Inferior parietal cortex (tissue), 1 donor: Measurements from ENCODE around the gene MYNN.
A peak's percentile ranks its signal among the peaks of the same experiment; 100 is the strongest.
"Not testable (repeated sequence)": the region's sequence is repeated elsewhere in the genome, so short reads cannot be mapped to it uniquely, and the experiment has no call there.

Experiments used
- DNase-seq: peaks from one replicate; pipeline ENCODE4 v3.0.0-alpha.2; 2016; ENCODE audit errors: extremely low spot score

Gene MYNN

GRCh38 chr3:169772897-169773816, at the start of gene MYNN:
TSS of gene MYNN (plus strand) at chr3:169773396. CDS start at chr3:169774296, 900 bp downstream.
- peak; percentile 95 for DNase-seq

DNA sequence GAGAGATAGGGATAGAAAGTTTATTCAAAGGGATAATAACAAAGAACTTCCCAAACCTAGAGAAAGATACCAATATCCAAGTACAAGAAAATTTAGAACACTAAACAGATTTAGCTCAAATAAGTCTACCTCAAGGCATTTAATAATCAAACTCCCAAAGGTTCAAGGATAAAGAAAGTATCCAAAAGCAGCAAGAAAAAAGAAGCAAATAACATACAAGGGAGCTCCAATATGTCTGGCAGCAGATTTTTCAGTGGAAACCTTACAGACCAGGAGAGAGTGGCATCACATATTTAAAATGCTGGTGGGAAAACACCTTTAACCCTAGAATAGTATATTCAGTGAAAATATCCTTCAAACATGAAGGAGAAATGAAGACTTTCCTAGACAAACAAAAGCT, 41.3 kb upstream of the MYNN start:
- DNase-seq: not testable (repeated sequence)

DNA sequence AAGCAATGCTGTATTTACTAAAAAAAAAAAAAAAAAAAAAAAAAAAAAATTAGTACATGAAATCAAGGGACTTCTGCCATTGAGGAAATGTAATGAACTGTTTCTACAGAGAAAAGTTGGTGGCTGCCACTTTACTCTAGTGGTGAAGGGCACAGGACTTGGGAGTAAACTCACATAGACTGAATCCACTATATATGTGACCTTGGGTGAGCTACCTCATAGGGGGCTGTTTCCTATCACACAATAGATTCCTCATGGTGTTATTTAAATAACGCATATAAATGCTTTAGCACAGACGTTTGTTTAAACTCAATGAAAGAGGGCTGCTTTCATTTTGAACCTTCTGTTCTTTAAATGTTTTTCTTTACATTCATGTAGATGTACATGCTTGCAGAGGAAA, 34.1 kb upstream of the MYNN start:
- no peak for DNase-seq

- no peak for DNase-seq
These were observed 28.7 kb upstream of the MYNN start for GRCh38 chr3:169744366-169745054.

GRCh38 chr3:169746924-169747323, 26.3 kb upstream of the MYNN start:
- DNase-seq: no peak

DNA sequence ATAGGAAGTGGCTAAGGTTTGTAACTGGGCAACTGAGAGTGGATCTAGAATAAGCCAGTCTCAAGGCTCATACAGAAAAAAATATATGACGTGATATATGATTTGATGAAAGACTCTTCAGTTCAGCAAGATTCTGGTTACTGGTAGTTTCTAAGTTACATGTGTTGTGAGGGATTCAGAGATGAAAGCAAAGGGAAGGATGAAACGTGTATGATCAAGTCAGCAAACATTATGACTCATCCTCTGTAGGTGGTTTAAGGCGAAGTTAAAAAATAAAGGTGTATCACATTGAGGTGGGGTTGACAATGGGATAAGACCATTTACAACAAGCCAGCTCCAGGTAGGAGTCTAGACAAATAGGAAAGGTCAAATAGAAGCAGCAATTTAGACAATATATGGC, 24.5 kb upstream of the MYNN start:
- no peak for DNase-seq

DNA sequence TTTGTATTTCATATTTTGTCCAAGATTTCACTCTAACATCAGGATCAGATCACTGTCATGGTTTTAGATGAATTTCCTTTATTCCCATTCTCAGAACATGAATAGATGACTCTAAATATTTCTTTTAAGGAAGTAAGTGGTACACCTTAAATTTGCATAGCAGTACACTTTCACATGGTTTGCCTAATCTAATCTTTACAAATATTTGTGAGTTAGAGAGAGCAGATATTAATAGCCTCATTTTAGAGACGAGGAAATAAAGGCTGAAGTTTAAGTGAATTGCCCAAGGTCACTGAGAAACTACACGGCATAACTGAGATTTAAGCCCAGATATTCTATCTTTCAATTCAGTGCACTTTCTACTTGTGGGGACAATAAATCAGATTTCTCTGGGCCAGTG, 22.5 kb upstream of the MYNN start:
- no peak for DNase-seq

DNA sequence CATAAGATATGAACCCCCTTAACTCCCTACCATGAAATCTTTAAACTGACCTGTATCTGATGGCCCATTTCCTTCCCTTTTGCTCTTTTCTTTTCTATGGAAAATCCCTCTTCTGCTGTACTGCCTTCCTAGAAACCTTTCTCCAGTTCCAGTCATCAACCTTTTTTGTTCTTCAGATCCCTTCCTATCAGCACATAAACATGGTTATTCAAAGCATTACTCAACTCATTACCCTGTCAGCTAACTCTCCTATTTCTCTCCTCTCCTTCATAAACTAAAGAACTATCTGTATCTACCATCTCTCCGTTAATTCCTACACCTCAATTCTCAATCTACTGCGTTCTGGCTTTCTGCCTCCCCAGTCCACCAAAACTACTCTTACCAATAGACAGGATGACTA, 21.3 kb upstream of the MYNN start:
- no peak for DNase-seq

GRCh38 chr3:169754711-169755110, 18.5 kb upstream of the MYNN start:
- DNase-seq: no peak

DNA sequence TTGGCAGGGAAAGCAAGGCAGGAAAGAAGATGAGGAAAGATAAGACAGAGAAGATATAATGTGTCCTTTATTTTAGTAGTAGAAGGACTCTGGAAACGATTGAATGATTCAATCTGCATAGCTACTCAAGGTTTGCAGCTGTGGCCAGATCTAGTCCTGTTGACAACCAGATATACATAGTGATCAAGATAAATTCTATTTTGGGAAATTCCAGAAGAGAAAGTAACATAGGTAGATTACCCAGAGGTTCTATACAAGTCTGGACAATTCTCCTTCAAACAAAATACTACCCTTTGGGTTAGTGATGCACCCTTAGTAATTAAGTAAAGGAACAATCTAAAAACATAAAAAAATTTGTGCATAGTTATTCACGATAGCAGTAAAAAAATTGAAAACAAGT, 17.7 kb upstream of the MYNN start:
- DNase-seq: no peak

- no peak for DNase-seq
These were observed 14.7 kb upstream of the MYNN start for GRCh38 chr3:169758359-169758994.

DNA sequence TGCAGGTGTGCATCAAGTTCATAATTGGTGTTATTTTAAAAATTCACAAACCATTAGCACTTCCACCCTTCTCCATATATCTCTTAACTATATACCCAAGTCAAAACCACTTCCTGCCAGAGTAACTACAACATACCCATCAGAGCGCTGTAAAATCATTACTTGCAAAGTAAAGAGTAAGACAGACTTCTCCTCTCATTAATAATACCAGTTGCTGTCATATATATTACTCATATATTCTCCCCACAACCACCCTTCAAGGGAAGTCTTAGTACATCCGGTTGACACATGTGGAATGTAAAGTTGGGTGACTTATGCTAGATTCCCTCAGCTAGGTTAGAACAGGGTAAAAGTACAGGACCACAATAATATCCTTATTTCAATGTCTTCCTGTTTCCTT, 13.9 kb upstream of the MYNN start:
- no peak for DNase-seq

- DNase-seq: no peak
These were observed 12.7 kb upstream of the MYNN start for GRCh38 chr3:169760479-169760878.

DNA sequence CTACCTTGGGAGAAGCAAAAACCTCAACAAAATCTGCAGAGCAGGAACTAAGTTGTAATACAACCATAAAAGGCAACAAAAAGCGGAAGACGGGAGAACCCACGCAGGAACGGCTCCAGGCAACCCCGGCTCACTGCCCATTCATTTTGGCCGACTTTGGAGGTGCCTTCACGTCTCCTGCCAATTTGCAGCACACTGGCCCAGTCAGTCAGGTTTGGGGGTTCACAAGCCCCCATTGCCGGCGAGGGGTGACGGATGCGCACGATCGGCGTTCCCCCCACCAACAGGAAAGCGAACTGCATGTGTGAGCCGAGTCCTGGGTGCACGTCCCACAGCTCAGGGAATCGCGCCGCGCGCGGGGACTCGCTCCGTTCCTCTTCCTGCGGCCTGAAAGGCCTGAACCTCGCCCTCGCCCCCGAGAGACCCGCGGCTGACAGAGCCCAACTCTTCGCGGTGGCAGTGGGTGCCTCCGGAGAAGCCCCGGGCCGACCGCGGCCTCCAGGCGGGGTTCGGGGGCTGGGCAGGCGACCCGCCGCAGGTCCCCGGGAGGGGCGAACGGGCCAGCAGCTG, 8.8 kb upstream of the MYNN start:
- DNase-seq: peak; percentile 65

DNA sequence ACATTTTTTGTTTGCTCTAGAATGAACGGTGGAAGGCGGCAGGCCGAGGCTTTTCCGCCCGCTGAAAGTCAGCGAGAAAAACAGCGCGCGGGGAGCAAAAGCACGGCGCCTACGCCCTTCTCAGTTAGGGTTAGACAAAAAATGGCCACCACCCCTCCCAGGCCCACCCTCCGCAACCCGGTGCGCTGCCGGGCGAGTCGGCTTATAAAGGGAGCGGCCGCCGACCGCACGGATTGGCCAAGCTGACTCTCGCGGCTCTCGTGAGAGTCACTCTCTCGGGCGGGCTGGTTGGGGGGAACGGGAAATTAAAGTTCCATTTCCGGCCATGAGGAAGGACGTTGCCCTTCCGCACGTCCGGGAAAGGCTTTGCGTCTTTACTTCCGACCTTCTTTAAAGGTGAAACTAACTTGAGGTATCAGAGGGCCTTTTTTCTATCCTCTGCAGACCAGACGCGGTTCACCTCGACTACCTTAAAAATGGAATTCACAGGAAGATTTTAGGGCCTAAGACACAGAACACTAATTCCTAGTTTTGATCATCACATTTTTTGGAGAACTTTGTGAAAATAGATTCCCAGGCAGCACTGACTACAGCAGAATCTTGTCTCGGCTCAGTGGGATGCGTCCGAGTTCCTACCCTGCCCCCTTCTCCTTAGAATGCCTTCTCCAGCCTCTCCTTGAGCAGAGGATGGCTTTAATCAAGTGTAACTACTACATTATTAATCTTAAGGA, 8.1 kb upstream of the MYNN start, which contains the start of gene TERC:
Gene TERC, minus strand, starts transcription at position 179 of the 731 bp plus-strand sequence.
- peak; percentile 91 for DNase-seq

- DNase-seq: peak; percentile 64
These were observed 3.7 kb upstream of the MYNN start, which contains the start of gene ACTRT3 for GRCh38 chr3:169769287-169770181. TSS of gene ACTRT3 (minus strand) at chr3:169769561. CDS start at chr3:169769520, 41 bp downstream.

DNA sequence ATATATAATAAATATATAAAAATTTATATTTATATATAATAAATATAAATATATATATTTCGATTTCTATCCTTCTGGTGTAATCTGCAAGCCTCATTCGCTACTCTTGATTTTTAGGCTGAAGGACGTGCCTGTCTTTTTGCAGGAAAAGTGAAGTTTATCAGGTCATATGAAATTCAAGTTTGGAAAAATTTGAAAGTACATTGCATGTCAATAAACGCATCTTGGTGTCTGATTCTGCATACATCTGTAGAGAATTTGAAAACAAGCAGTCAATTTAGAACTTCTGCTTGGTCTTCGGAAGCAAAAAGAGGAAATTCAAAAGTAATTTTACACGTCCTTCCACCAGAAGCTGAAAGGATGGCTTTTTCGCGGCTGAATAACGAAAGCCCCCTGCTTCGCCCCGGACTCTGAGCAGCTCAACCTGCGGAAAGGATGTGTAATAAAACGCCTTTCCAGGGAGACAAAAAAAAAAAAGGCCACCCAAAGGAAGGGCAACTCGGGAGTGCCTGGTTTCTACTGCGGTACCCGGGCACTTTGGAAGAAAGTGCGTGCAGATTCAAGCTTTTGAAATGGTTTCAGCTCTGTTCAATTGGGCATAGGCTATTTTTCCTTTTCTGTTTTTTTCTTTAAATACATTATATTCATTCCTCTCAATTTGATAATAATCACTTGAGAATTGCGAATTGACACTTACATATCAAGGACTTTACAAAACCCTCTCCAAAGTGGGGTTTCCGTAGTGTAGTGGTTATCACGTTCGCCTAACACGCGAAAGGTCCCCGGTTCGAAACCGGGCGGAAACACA, 1.5 kb upstream of the MYNN start:
- peak; percentile 96 for DNase-seq

- peak; percentile 84 for DNase-seq
These were observed 795 bp upstream of the MYNN start for GRCh38 chr3:169772305-169772896.

GRCh38 chr3:169774186-169774585, 990 bp downstream of the MYNN start:
- no peak for DNase-seq
